ENCODE data around the gene COL28A1. TPM values are rescaled to one million over a fixed set of nuclear protein-coding genes. Genes with fewer than 3 reads are reported as not detected.
"Not testable (repeated sequence)": the region's sequence is repeated elsewhere in the genome, so short reads cannot be mapped to it uniquely, and the experiment has no call there.

The COL28A1 gene
- total and polyA plus RNA-seq, 2 experiments from 2014 or later: 0.31 to 0.70 TPM

- TF ChIP-seq REST (IDR thresholded peaks at IDR 0.05; ENCODE audit: unreplicated experiment) (no peak), STAT1 (IDR thresholded peaks at IDR 0.05; ENCODE audit: unreplicated experiment) (no peak)
Measured at GRCh38 chr7:7474436-7474835, 61.2 kb downstream of the COL28A1 start (continued).

GRCh38 chr7:7464991-7465765 is 70.5 kb downstream of the COL28A1 start:
- H3K4me3 Mint-ChIP-seq; ATAC-seq; H3K27me3 Mint-ChIP-seq (ENCODE audit: insufficient read depth, low read depth, poor library complexity); H3K27ac Mint-ChIP-seq; H3F3A ChIP-seq (replicated peaks; ENCODE audit: low read depth); H4K20me1 ChIP-seq (replicated peaks; ENCODE audit: insufficient read depth); H3K9me2 ChIP-seq (ENCODE audit: insufficient read depth); H3K27ac ChIP-seq (ENCODE audit: low read depth); DNase-seq (ENCODE audit: low spot score); H3K4me1 ChIP-seq (ENCODE audit: insufficient read depth); H3K79me2 ChIP-seq (replicated peaks; ENCODE audit: insufficient read depth); H3K4me3 ChIP-seq; H3K4me1 Mint-ChIP-seq; H3K4me2 ChIP-seq; H3K27me3 ChIP-seq (ENCODE audit: insufficient read depth); H3K36me3 ChIP-seq (ENCODE audit: insufficient read depth): not testable (repeated sequence)
- peaks cover 12% of the 10 kb centered on the region for H3K36me3 Mint-ChIP-seq (ENCODE audit: low read depth)
- peaks cover 12% of the 10 kb centered on the region for H3K9me3 Mint-ChIP-seq
- H2AFZ ChIP-seq: peak overlapping the region; percentile 94

- H3K27me3 Mint-ChIP-seq (ENCODE audit: insufficient read depth, low read depth, poor library complexity): peaks cover 4% of the 10 kb centered on the region
- Histone ChIP-seq H3K4me2 (no peak overlapping the region), H3K4me1 (ENCODE audit: insufficient read depth) (no peaks in the 10 kb centered on the region), H3K36me3 (ENCODE audit: insufficient read depth) (no peaks in the 10 kb centered on the region), H3F3A (replicated peaks; ENCODE audit: low read depth) (no peaks in the 10 kb centered on the region), H3K79me2 (replicated peaks; ENCODE audit: insufficient read depth) (no peaks in the 10 kb centered on the region), H3K4me3 (no peak overlapping the region), H3K9me2 (ENCODE audit: insufficient read depth) (peaks cover 5% of the 10 kb centered on the region; the same call in 1 of the 2 replicates), H2AFZ (0 out of 2 replicates have a peak overlapping the region, but pooled peaks have one; percentile 57), H3K27me3 (ENCODE audit: insufficient read depth) (no peaks in the 10 kb centered on the region), H3K27ac (ENCODE audit: low read depth) (no peak overlapping the region), H4K20me1 (replicated peaks; ENCODE audit: insufficient read depth) (no peaks in the 10 kb centered on the region)
- TF ChIP-seq ZNF462 (CRISPR knock-in tag; IDR thresholded peaks at IDR 0.05): no peak
- no peak for TF ChIP-seq JUNB (IDR thresholded peaks at IDR 0.05; ENCODE audit: unreplicated experiment)
- no peak for TF ChIP-seq ETS1 (IDR thresholded peaks at IDR 0.05)
- no peak for TF ChIP-seq STAT1 (IDR thresholded peaks at IDR 0.05; ENCODE audit: unreplicated experiment)
- no peak for TF ChIP-seq NANOG (IDR thresholded peaks at IDR 0.05; ENCODE audit: borderline replicate concordance)
- no peaks in the 10 kb centered on the region for H3K36me3 Mint-ChIP-seq (ENCODE audit: low read depth)
- no peak overlapping the region for H3K27ac Mint-ChIP-seq
- H3K4me1 Mint-ChIP-seq: peaks cover 3% of the 10 kb centered on the region; the same call in 1 of the 3 replicates
- peaks cover 2% of the 10 kb centered on the region; the same call in 2 of the 3 replicates for H3K9me3 Mint-ChIP-seq
- ATAC-seq (no peak), DNase-seq (ENCODE audit: low spot score) (no peak)
- no peak overlapping the region for H3K4me3 Mint-ChIP-seq
Measured at GRCh38 chr7:7454000-7454399, 81.7 kb downstream of the COL28A1 start.
